HEK293T (cell line): ENCODE data around the gene SMIM12.

Experiments used
- ARNT ChIP-seq: fragments of 450-650 bp; IDR thresholded peaks from 2 replicates; pipeline ENCODE4 v1.6.1; 2017; ENCODE audit warnings: mild to moderate bottlenecking
- BHLHE40 ChIP-seq: fragments of 450-650 bp; IDR thresholded peaks from 2 replicates; pipeline ENCODE4 v1.6.1; 2016; ENCODE audit warnings: mild to moderate bottlenecking, moderate library complexity, borderline replicate concordance
- CTBP1 ChIP-seq: fragments of 450-650 bp; IDR thresholded peaks from 2 replicates; pipeline ENCODE4 v1.6.1; 2016; ENCODE audit warnings: borderline replicate concordance
- ELF4 ChIP-seq: fragments of 450-650 bp; IDR thresholded peaks from 2 replicates; pipeline ENCODE4 v1.6.1; 2017; ENCODE audit warnings: antibody characterized with exemption
- FOXA1 ChIP-seq: fragments of 450-650 bp; IDR thresholded peaks from 2 replicates; pipeline ENCODE4 v1.6.1; 2016; ENCODE audit warnings: mild to moderate bottlenecking
- FOXK2 ChIP-seq: fragments of 450-650 bp; IDR thresholded peaks from 2 replicates; pipeline ENCODE4 v1.6.1; 2016; ENCODE audit warnings: mild to moderate bottlenecking
- FOXM1 ChIP-seq: fragments of 450-650 bp; IDR thresholded peaks from 2 replicates; pipeline ENCODE4 v1.6.1; 2017; ENCODE audit warnings: mild to moderate bottlenecking, borderline replicate concordance
- NFRKB ChIP-seq: fragments of 450-650 bp; IDR thresholded peaks from 2 replicates; pipeline ENCODE4 v1.6.1; 2016; ENCODE audit warnings: mild to moderate bottlenecking, moderate library complexity
- PKNOX1 ChIP-seq: fragments of 450-650 bp; IDR thresholded peaks from 2 replicates; pipeline ENCODE4 v1.6.1; 2016
- SP1 ChIP-seq: fragments of 450-650 bp; IDR thresholded peaks from 2 replicates; pipeline ENCODE4 v1.6.1; 2017
- SUZ12 ChIP-seq: fragments of 450-650 bp; IDR thresholded peaks from 2 replicates; pipeline ENCODE4 v1.6.1; 2016; ENCODE audit warnings: mild to moderate bottlenecking
- ZNF384 ChIP-seq: fragments of 450-650 bp; IDR thresholded peaks from 2 replicates; pipeline ENCODE4 v1.6.1; 2016

GRCh38 chr1:34901919-34902318 is 42.4 kb upstream of the SMIM12 start:
- no peak for TF ChIP-seq FOXA1
- no peak for TF ChIP-seq PKNOX1
- TF ChIP-seq SP1: no peak
- TF ChIP-seq BHLHE40: no peak
- TF ChIP-seq SUZ12: no peak
- TF ChIP-seq CTBP1: no peak
- no peak for TF ChIP-seq FOXK2
- TF ChIP-seq ARNT: no peak
- no peak for TF ChIP-seq NFRKB
- TF ChIP-seq ZNF384: no peak
- no peak for TF ChIP-seq FOXM1
- no peak for TF ChIP-seq ELF4
